Measurements from ENCODE around the gene ITPKA.

GRCh38 chr15:41536866-41537265 lies 43.2 kb downstream of the ITPKA start:
- TF ChIP-seq TAF1 (IDR thresholded peaks at IDR 0.05; ENCODE audit: borderline replicate concordance, low read depth, low read length) (no peak), POLR2A (IDR thresholded peaks at IDR 0.05; ENCODE audit: low read depth, low read length) (no peak)

Measured in GM12892 (cell line).